Activated CD8-positive, alpha-beta memory T cell treated with anti-CD3 and anti-CD28 coated beads, Interleukin-2, amount 50 U/mL, for 1 hour (primary cell): Measurements from ENCODE around the gene ARHGDIB.

Source experiments
- DNase-seq: peaks from one replicate; pipeline ENCODE4 v3.0.0-alpha.2; 2020; ENCODE audit errors: extremely low read depth

The ARHGDIB gene

DNA sequence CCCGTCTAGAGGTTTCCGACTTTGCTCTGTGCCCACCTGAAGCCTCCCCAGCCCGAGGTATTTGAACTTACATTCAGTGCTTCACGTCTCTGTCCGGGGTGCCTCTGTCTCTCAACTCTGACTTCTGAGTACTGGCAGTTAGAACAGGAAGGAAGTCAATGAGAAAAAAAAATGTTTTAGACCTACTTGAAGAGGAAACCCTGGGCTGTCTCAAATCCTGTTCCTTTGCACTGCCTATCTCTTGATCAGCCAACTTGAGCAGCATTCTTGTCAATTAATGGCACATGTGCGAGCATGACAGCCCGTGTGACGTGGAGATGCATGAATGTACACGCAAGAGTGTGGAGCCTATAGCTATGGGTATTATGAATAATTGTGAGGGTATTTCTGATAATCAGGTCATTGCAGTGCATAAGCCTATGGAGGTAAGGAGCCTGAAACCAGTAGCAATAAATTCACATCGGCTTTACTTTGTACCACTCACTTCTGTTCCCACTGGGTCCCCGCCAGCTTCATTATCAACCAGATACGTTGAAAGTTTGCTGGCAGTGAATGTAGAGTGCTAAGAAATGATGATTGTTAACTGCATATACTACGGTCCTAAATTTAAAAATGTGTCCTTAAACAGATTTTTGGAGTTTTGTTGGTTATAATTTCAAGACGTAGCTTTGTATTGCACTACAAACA is at the start of gene ARHGDIB:
ARHGDIB (minus strand) TSS at position 136 of the 687 bp plus-strand sequence. CDS start 10,889 bp downstream, outside the sequence.
- peak; percentile 88 for DNase-seq

GRCh38 chr12:15011162-15011561 is 49.8 kb upstream of the ARHGDIB start:
- no peak for DNase-seq

DNA sequence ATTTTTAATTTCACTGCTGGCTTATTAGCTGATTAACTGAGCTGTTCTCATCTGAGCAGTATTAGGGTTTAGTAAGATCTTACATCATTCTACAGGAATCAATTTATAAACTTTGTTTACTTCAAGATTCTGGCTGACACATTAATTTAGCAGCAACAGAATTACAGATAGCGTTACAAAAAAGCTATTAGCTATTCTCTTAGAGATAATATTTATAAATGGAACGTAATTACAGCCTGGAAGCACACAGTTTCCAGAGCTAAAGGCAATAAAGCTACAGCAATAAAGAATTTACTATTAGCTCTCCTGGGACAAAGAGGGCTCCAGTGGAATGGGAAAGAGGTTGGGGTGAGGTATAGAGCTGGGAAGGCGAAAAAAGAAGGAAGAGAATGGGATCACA is 46.1 kb upstream of the ARHGDIB start:
- DNase-seq = no peak

DNA sequence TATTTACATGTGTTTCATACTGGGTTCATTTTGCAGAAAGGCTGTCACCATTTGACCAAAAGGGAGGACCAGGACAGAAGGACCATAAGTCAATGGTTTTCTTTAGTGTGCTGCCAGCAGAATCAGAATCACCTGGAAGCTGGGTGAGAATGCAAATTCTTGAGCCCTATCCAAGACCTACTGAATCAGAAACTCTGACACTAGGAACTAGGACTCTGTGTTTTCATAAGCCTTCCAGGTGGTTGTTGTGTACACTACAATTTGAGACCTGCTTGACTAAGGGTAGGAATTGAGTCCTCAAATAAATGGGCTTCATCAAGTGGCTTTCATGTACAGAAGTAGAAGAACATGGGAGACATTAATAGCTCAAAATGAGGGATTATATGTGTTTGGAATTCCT is 43.7 kb upstream of the ARHGDIB start:
- no peak for DNase-seq

- DNase-seq = no peak
Measured at GRCh38 chr12:15004421-15004820, 43.0 kb upstream of the ARHGDIB start.

DNA sequence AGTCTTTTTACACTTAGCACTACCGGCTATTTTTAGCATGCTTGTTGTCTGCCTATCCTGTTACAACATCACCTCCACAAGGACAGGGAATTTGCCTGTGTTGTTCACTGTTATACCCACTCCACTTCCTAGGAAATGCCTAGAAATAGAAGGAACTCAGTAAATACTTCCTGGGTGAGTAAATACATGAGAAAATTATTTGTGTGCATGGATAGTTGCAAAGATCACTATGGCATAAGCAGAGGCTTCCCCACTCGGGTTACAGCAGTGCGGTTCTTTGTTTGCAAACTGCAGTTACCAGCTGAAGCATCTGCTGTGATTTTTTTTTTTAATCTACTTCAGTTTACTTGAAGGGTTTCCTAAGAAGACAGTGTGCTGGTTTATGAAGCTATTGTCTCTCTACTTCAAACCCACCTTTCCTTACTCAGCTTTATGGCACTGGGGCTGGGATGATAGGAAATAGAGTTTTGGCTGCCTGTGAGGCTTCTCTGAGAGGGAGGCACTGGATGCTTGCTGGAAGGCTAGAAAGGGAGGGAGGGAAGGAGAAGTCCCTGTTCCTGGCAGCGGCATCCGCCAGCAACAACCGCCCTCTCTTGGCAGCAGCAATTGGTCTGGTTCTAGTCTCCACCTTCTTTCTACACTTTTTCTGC is 40.5 kb upstream of the ARHGDIB start:
- no peak for DNase-seq

GRCh38 chr12:15000575-15000974 is 39.2 kb upstream of the ARHGDIB start:
- DNase-seq = no peak

DNA sequence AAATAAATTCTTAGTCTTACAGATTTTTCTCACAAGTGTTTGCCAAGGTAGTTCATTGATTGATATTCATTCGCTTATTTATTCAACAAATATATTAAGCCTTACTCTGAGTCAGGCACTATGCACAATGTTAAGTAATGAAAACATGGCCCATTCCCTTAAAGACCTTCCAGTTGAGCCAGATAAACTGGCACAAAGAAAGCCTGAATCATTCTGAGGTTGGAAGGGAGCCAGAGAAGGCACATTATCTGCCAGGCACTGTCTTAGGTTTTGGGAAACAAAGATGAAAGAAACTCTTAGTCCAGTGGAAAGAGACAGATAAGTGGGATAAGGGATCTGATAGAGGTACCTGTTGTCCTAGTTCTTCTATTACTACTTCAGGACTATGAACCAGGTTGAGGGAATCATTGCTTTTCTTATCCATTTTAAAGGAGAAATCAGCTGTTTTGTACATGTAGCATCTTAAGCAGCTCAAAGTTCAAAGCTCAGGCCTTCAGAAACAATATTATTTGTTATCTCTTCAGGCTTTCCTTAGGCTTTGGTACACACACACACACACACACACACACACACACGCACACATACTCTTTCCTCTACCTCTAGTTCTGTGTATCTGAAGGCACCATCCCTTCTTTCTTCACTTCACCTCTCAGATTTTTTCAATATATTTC is 38.4 kb upstream of the ARHGDIB start:
- DNase-seq = no peak

DNA sequence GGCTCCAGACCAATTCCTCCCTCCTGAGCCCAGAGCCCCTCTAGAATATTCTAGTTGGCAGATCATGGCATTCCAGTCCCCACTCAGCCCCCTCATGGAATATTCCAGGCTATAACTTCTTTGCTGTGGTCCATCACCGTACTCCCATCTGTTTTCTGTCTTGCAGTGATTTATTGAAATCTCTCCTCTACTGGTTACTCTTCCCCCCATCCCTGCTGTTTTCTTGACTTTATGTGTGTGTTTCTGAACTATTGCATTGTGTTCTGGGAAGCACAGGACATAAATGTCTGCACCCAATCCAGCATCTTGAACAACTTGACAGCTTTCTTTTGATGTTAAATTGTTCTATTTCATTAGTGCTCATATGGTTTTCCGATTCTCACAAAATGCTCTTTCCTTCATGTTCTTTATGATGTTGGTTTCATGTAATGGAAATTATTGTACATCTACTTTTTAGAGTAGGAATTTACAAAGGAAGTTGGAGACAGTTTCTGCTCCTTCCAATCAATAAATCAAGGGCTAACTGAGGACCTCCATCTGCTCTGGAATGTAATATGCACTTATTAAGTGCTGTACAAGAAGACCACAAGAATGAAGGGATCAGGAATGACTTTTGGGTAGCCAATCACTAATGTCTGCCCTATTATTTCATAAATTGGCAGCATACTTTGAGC is 37.8 kb upstream of the ARHGDIB start:
- no peak for DNase-seq

- DNase-seq = no peak
Measured at GRCh38 chr12:14997998-14998397, 36.6 kb upstream of the ARHGDIB start.

- no peak for DNase-seq
Measured at GRCh38 chr12:14995583-14996425, 34.4 kb upstream of the ARHGDIB start.

- no peak for DNase-seq
Measured at GRCh38 chr12:14994610-14995009, 33.2 kb upstream of the ARHGDIB start.

DNA sequence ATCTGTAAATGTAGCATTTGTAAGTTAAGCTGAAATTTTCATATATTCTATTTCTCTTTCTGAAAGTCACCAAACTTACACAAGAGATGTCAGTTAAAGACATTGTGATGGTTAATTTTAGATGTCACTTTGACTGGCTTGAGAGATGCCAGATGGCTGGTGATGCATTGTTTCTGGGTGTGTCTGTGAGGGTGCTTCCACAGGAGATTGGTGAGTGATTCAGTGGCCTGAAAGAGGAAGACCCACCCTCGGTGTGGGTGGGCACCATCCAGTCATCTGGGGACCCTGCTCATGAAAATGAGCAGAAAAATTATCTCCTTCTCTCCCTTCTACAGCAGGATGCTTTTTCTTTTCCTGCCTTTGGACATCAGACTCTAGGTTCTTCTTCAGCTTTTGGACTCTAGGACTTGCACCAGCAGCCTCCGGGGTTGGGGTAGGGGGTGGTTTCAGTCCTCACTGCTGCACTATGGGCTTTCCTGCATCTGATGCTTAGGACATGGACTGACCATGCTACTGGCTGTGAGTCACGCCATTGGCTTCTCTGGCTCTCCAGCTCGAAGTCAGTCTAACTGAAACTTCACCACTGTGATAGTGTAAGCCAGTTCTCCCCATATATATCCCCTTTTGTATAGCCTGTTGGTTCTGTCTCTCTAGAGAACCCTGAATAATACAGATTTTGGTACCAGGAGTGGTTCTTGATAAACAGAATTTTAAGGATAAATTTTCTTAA is 32.3 kb upstream of the ARHGDIB start:
- DNase-seq = no peak

- DNase-seq = no peak
Measured at GRCh38 chr12:14993117-14993516, 31.7 kb upstream of the ARHGDIB start.

DNA sequence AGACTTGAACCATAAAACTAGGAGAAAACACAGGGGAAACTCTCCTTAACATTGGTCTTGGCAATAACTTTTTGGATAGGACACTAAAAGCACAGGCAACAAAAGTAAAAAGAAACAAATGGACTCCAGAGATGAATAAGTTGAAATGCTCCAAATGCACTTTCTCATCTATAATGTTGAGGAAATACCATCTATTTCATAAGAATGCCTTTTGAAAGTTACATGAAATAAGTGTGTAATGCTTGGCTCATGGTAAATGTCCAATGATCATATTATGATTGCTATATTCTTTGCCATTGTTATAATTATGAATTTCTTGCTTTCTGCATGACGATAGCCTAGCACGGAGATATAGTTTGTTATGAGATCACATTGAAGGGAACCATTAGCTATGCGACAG is 31.3 kb upstream of the ARHGDIB start:
- no peak for DNase-seq

GRCh38 chr12:14991069-14991468 is 29.7 kb upstream of the ARHGDIB start:
- no peak for DNase-seq

DNA sequence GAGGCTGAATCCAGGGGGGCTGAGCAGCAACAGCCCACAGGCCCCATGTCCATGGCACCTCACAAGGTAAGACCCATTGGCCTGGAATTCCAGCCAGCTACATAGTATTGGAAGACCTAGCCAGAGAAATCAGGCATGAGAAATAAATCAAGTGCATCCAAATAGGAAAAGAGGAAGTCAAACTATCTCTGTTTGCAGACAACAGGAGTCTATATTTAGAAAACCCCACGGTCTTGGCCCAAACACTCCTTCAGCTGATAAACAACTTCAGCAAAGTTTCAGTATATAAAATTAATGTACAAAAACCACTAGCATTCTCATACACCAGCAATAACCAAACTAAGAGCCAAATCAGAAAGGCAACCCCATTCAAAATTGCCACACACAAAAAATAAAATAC is 28.4 kb upstream of the ARHGDIB start:
- DNase-seq = no peak

DNA sequence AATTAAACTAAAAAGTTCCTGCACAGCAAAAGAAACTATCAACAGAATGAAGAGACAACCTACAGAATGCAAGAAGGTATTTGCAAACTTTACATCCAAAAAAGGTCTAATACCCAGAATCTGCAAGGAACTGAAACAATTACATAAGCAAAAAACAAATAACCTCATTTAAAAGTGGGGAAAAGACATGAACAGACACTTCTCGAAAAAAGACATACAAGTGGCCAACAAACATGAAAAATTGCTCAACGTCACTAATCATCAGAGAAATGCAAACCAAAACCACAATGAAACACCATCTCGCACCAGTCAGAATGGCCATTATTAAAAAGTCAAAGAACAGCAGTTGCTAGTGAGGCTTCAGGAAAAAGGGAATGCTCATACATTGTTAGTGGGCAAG is 26.6 kb upstream of the ARHGDIB start:
- DNase-seq = no peak

GRCh38 chr12:14986449-14986848 is 25.0 kb upstream of the ARHGDIB start:
- DNase-seq = no peak

DNA sequence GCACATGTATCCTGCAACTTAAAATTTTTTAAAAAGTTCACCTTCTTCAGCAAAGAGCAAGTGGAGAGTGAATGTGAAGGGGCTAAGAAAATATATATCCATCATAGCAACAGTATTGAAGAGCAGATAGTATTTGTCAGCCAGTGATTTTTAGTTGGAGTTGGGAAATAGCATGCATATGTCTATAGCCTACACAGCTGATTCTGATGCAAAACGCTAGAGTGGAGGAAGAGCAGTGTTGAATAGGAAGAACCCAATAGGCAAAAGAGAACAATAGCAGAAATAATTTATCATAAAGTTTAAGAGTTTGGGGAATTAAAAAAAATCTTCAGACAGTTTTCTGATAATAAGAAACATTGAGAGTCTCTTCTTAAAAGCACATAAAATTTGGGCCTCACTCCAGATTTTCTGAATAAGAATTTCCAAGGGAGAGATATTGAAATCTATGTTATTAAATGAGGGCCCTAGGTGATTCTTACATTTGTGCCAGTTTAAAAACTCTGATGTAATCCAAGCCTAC is 23.4 kb upstream of the ARHGDIB start:
- DNase-seq = no peak

- no peak for DNase-seq
Measured at GRCh38 chr12:14984036-14984435, 22.6 kb upstream of the ARHGDIB start.
